DOHH2 (cell line): ENCODE data around the gene TRIM68.

ENCODE experiments used
- H3F3A ChIP-seq: fragments of 200-600 bp; sonication (generic), shearing (Covaris generic); 2 replicates; pipeline ENCODE4 v1.6.0; 2016; ENCODE audit warnings: antibody characterized with exemption, mild to moderate bottlenecking; ENCODE audit not compliant: control insufficient read depth, insufficient read depth
- H3K27ac ChIP-seq: fragments of 200-600 bp; sonication (generic); 2 replicates; pipeline ENCODE4 v1.5.1; 2014; ENCODE audit warnings: low read depth, mild to moderate bottlenecking, low read length, moderate library complexity
- H3K27me3 ChIP-seq: fragments of 200-600 bp; sonication (generic); 2 replicates; pipeline ENCODE4 v1.6.1; 2014; ENCODE audit warnings: mild to moderate bottlenecking, low read length, mixed read lengths; ENCODE audit not compliant: control insufficient read depth
- H3K36me3 ChIP-seq: fragments of 200-600 bp; sonication (generic); 2 replicates; pipeline ENCODE4 v1.6.1; 2014; ENCODE audit warnings: mild to moderate bottlenecking, low read length, moderate library complexity, mixed read lengths; ENCODE audit not compliant: control insufficient read depth
- H3K4me1 ChIP-seq: fragments of 200-600 bp; sonication (generic); 2 replicates; pipeline ENCODE4 v1.6.1; 2014; ENCODE audit warnings: mild to moderate bottlenecking, low read length, mixed read lengths; ENCODE audit not compliant: control insufficient read depth
- H3K4me2 ChIP-seq: fragments of 200-600 bp; sonication (generic); 2 replicates; pipeline ENCODE4 v1.6.0; 2014; ENCODE audit warnings: mild to moderate bottlenecking, low read length, moderate library complexity
- H3K4me3 ChIP-seq: fragments of 200-600 bp; sonication (generic); 2 replicates; pipeline ENCODE4 v1.5.1; 2014; ENCODE audit warnings: mild to moderate bottlenecking, low read length, mixed read lengths
- H3K79me2 ChIP-seq: fragments of 200-600 bp; sonication (generic); 2 replicates; pipeline ENCODE4 v1.6.1; 2014; ENCODE audit warnings: mild to moderate bottlenecking, low read length, mixed read lengths; ENCODE audit not compliant: control insufficient read depth
- H3K9me2 ChIP-seq: fragments of 200-600 bp; sonication (generic); replicated peaks from 2 replicates; pipeline ENCODE4 v1.6.1; 2014; ENCODE audit warnings: mild to moderate bottlenecking, low read length, mixed read lengths; ENCODE audit not compliant: control insufficient read depth
- H3K9me3 ChIP-seq: fragments of 200-600 bp; sonication (generic); 2 replicates; pipeline ENCODE4 v1.6.1; 2014; ENCODE audit warnings: antibody characterized with exemption, low read length, mixed read lengths; ENCODE audit not compliant: control insufficient read depth, insufficient read depth
- H4K20me1 ChIP-seq: fragments of 200-600 bp; sonication (generic); 2 replicates; pipeline ENCODE4 v1.6.0; 2014; ENCODE audit warnings: low read depth, mild to moderate bottlenecking, antibody characterized with exemption, low read length, moderate library complexity; ENCODE audit not compliant: control insufficient read depth, insufficient read depth
- EZH2phosphoT487 ChIP-seq: fragments of 200-600 bp; sonication (generic); IDR thresholded peaks from 2 replicates; pipeline ENCODE4 v1.6.1; 2017; ENCODE audit warnings: borderline replicate concordance, mild to moderate bottlenecking, antibody characterized with exemption, low read length, moderate library complexity, mixed read lengths
- TF ChIP-seq, protein P1 (sequence below): fragments of 200-600 bp; sonication (generic); IDR thresholded peaks from one replicate; pipeline ENCODE4 v1.5.1; 2014; ENCODE audit warnings: antibody characterized with exemption, mild to moderate bottlenecking, low read depth, low read length; ENCODE audit not compliant: poor library complexity, severe bottlenecking

Gene TRIM68

DNA sequence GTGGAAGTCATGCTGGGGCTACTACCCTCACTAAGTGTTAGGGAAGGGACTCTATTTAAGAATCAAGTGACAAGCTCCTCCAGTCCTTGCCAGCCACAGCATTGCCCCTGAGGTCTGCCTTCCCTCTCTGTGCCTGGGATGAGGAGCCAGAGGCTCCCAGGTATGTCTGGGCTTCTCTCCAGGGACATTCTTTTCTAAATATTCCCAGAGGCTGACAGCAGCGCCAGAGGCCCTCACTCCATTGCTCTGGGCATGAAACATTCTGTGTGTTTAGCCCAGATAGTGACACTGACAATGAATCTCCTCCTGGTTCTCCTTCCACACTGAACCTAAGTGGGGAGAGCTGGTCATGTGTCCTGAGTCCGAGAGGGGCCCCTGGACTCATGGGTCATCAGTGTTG lies 37.9 kb upstream of the TRIM68 start:
- H3K27ac ChIP-seq, result no peak overlapping the region
- H3K36me3 ChIP-seq, result no peaks in the 10 kb centered on the region
- H3K4me3 ChIP-seq, result no peak overlapping the region
- TF ChIP-seq, protein P1, sequence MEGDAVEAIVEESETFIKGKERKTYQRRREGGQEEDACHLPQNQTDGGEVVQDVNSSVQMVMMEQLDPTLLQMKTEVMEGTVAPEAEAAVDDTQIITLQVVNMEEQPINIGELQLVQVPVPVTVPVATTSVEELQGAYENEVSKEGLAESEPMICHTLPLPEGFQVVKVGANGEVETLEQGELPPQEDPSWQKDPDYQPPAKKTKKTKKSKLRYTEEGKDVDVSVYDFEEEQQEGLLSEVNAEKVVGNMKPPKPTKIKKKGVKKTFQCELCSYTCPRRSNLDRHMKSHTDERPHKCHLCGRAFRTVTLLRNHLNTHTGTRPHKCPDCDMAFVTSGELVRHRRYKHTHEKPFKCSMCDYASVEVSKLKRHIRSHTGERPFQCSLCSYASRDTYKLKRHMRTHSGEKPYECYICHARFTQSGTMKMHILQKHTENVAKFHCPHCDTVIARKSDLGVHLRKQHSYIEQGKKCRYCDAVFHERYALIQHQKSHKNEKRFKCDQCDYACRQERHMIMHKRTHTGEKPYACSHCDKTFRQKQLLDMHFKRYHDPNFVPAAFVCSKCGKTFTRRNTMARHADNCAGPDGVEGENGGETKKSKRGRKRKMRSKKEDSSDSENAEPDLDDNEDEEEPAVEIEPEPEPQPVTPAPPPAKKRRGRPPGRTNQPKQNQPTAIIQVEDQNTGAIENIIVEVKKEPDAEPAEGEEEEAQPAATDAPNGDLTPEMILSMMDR, result no peak
- TF ChIP-seq EZH2phosphoT487, result no peak
- no peaks in the 10 kb centered on the region for H3K9me3 ChIP-seq
- no peaks in the 10 kb centered on the region for H3K9me2 ChIP-seq
- no peak overlapping the region for H3K4me2 ChIP-seq
- H4K20me1 ChIP-seq, result no peaks in the 10 kb centered on the region
- H3K27me3 ChIP-seq, result no peaks in the 10 kb centered on the region
- no peaks in the 10 kb centered on the region for H3K4me1 ChIP-seq
- no peaks in the 10 kb centered on the region for H3K79me2 ChIP-seq
- no peaks in the 10 kb centered on the region for H3F3A ChIP-seq

DNA sequence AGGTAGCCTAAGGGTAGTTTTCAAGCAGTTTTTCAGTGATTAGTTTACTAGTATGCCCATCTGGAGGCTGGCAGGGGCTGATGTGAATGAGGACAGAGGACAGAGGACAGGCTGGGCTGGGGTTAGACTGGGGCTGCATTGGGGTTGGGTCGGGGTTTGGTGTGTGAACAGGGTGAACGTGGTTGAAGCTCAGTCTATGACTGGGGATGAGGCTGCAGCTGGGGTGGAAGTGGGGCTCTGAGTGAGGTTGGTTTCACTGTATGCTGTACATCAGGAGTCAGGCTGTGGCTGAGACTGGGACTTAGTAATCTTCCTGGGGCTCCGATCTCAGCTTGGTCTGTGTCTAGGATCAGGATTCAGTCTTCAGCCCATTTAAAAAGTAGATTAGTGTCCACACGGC lies 36.2 kb upstream of the TRIM68 start:
- no peak overlapping the region for H3K27ac ChIP-seq
- no peaks in the 10 kb centered on the region for H3F3A ChIP-seq
- no peaks in the 10 kb centered on the region for H3K36me3 ChIP-seq
- no peaks in the 10 kb centered on the region for H3K9me2 ChIP-seq
- H3K4me2 ChIP-seq, result no peak overlapping the region
- H3K9me3 ChIP-seq, result no peaks in the 10 kb centered on the region
- no peaks in the 10 kb centered on the region for H3K27me3 ChIP-seq
- H3K79me2 ChIP-seq, result no peaks in the 10 kb centered on the region
- no peaks in the 10 kb centered on the region for H4K20me1 ChIP-seq
- TF ChIP-seq, protein P1, result no peak
- no peak for TF ChIP-seq EZH2phosphoT487
- no peaks in the 10 kb centered on the region for H3K4me1 ChIP-seq
- H3K4me3 ChIP-seq, result no peak overlapping the region

DNA sequence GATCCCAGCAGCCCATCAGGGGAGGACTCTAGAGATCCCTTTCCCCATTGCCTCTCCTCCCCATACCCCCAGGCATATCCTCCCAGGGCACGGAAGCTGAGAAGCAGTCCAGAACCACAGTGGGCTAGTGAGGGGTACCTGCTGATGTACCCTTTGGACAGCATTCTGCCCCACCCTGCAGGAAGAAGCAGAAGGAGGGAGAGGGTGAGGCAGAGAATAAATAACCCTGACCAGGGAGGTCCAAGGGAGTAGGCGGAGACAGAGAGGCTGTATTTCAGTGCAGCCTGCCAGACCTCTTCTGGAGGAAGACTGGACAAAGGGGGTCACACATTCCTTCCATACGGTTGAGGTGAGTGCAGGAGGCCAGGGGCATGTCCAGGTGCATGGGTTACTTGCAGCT lies 35.7 kb upstream of the TRIM68 start, which contains the start of gene OR51E1:
TSS of gene OR51E1 (plus strand) at position 301 of the 400 bp plus-strand sequence. CDS start 8,545 bp downstream, outside the sequence.
- Histone ChIP-seq H3K27ac (no peak within 1 kb of the TSS), H3K27me3 (no peaks in the 10 kb centered on the region), H3K4me1 (no peaks in the 10 kb centered on the region), H3K9me2 (no peaks in the 10 kb centered on the region), H3K4me2 (no peak within 1 kb of the TSS), H4K20me1 (no peaks in the 10 kb centered on the region), H3K9me3 (no peaks in the 10 kb centered on the region), H3K4me3 (no peak within 1 kb of the TSS), H3F3A (no peaks in the 10 kb centered on the region), H3K36me3 (no peaks in the 10 kb centered on the region), H3K79me2 (no peaks in the 10 kb centered on the region)
- no peak for TF ChIP-seq EZH2phosphoT487
- TF ChIP-seq, protein P1, result no peak
